HG02840 (cell line): ENCODE results near the gene SEMA5A.

Experiments used
- ATAC-seq: cut with Tn5 transposase; IDR thresholded peaks from one replicate; pipeline ENCODE4 v1.9.1; 2021; ENCODE audit warnings: mild to moderate bottlenecking, moderate library complexity, moderate number of reproducible peaks; ENCODE audit not compliant: unreplicated experiment, low FRiP score

SEMA5A gene

DNA sequence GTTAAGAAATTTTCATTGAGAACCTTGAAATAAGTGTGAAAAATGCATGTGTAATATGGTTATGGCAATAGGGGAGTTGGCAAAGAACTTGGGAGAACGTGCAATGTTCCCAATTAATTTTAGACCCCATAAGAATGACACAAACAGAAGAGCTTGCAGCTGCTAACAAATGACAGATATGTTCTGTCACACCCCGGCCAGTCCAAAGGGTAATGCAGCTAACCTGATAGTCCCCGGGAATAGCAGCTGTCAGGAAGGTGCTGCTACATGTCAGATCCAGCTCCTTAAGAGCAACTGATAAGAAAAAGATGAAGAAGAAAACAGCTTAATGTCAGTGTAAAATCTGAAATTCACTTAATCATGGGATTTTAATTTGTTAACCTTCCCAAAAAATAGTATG, 30.4 kb downstream of the SEMA5A start:
- ATAC-seq, result no peak

GRCh38 chr5:9514968-9515367, 30.9 kb downstream of the SEMA5A start:
- ATAC-seq, result no peak

DNA sequence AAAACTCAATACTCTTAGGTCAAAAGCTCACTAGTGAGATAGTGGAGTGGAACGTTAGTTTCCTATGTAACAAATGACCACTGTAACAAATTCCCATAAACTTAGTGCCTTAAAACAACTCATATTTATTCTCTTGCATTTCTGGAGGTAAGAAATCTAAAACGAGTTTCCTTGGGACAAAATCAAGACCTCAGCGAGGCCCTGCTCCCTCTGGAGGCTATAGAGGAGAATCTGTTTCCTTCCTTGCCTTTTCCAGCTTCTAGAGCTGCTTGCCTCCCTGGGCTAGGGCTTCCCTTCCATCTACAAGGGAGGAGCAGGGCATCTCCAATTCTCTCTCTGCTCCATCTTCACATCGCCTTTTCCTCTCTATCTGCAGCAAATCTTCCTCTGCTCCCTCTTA, 32.0 kb downstream of the SEMA5A start:
- no peak for ATAC-seq

DNA sequence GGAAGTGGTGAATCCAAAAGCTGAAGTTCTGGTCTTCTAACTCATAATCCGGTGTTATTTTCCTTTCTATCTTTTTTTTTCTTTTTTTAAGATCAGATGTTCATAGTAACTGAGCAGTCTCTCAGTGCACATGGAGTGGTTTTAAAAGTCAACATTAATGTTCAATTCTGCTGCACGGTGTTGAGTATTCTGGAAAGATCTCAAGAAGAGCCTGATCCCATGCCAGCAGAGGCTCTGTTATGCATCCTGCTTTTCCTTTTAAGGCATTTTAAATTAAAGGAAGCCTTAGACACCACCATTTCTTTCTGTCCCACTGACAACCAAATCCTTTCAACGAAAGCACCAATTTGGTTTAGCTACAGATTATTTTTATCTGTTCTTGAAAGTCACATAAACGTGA, 33.4 kb downstream of the SEMA5A start:
- no peak for ATAC-seq

- no peak for ATAC-seq
Measured at GRCh38 chr5:9507974-9508373, 37.9 kb downstream of the SEMA5A start.

- no peak for ATAC-seq
Measured at GRCh38 chr5:9505225-9505624, 40.6 kb downstream of the SEMA5A start.

GRCh38 chr5:9502864-9503263, 43.0 kb downstream of the SEMA5A start:
- ATAC-seq, result no peak

GRCh38 chr5:9502050-9502834, 43.6 kb downstream of the SEMA5A start:
- no peak for ATAC-seq

GRCh38 chr5:9500625-9501024, 45.2 kb downstream of the SEMA5A start:
- ATAC-seq, result no peak

DNA sequence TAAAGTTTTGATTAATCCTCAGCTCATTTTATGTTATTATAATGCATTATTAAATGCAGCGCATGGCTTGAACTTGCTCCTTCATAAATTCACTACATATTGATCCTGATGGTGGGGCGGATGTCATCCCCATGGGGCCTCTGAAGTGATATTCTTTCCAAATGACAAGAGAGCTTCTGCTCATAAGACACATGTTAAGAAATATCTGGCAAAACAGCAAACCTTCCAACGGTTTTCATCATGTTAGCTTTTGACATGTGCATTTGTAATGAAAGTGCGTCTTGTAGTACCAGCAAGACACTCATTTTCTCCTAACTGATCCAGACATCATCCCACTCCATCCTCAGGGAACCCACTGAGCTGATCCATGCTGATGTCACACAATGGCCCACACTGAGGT, 45.7 kb downstream of the SEMA5A start:
- ATAC-seq, result no peak

DNA sequence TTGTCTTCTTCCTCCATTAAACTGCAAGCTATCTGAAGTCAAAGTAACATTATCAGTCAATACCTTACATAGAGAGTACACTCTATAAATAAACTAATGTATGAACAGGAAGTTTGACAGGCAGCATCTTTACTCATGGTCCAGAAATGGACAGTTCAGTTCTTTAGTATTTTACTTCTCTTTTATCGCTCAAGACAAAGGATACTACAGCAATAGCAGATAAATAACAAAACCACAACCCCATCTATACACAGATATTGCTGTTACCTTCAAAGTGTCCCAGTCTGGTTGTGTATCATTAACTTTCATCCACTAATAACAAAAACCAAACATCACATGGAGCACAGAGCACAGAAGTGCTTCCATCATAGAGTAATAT, 46.4 kb downstream of the SEMA5A start:
- no peak for ATAC-seq

GRCh38 chr5:9498541-9499497, 47.1 kb downstream of the SEMA5A start:
- ATAC-seq, result no peak

- no peak for ATAC-seq
Measured at GRCh38 chr5:9497347-9497746, 48.5 kb downstream of the SEMA5A start.

DNA sequence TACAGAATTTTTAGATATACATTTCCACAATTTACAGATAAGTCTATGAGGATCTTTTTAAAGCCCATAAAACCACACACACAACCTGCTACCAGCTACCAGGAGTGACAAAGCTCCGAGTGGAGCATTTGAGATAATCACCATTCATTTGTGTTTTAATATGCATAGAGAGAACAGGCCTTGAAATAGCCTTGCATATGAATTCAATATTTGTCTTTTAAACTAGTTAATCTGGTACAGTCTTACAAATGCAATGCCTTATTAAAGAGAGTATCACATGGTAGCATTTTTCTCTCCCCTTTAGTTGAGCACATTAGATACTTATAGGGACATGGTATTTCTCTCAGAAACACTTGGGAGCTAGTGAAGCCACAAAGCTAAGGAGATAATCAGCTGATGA, 49.1 kb downstream of the SEMA5A start:
- no peak for ATAC-seq

DNA sequence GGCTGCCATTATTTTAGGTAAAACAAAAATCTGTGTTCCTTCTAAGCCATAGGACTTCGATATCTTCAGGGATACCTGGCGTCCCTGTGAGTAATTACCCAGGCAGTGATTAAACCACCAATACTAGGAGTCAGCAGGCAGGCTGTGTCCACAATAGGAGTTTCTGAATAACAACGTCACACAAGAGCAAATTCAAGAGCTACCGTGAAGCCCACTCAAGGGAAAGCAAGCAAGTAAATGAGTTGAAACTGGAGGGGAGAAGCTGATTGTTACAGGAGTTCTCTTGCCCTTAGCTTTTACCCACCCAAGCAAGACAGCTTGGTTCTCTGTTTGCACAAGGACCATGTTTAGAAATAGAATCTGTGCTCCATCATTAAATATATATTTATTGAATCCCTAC, 50.8 kb downstream of the SEMA5A start:
- no peak for ATAC-seq

DNA sequence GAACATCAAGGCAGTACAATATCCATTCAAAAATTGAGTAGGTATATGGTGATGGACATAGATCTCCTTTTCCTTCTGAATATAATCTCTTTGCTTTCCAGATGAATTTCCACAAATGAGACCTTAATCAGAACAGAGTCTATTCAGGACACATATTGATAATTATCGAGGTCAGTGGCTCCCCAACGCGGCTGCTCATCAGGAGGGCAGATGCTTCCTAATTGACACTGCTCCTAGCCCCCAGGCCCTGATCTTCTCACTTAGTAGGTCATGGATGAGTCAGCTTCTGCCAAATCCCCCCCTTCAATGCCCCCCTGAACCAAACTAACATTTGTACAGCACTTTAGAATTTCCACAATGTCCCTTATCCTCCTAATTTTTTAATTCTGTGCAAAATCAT, 51.6 kb downstream of the SEMA5A start:
- no peak for ATAC-seq

GRCh38 chr5:9490494-9491097, 55.3 kb downstream of the SEMA5A start:
- no peak for ATAC-seq

DNA sequence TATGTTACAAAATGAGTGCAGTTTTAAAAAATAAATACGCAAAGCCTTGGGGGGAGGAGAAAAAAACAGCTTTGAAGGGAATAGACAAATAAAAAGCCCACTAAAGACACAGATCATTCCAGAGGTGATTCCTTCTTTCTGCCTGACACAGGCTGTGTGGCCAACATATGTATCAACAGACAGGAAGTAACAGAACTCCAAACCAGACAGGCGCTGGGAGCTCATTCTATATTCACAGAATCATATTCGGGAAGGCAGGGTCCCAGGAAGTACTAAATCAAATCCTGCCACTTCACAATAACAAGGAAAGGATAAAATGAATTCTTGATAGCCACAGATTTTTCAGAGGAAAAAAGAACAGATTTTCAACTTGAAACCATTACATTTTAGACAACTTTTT, 62.1 kb downstream of the SEMA5A start:
- no peak for ATAC-seq

GRCh38 chr5:9483243-9483642, 62.6 kb downstream of the SEMA5A start:
- ATAC-seq, result no peak

GRCh38 chr5:9482381-9482780, 63.5 kb downstream of the SEMA5A start:
- no peak for ATAC-seq

GRCh38 chr5:9480499-9480898, 65.4 kb downstream of the SEMA5A start:
- no peak for ATAC-seq
